GM21737 (cell line): ENCODE data around the gene PPIL4.
"Not testable (repeated sequence)": the region's sequence is repeated elsewhere in the genome, so short reads cannot be mapped to it uniquely, and the experiment has no call there.

Experiments used
- ATAC-seq: cut with Tn5 transposase; IDR thresholded peaks from one replicate; pipeline ENCODE4 v1.9.1; 2021; ENCODE audit warnings: mild to moderate bottlenecking, moderate library complexity; ENCODE audit not compliant: unreplicated experiment

PPIL4 gene

GRCh38 chr6:149462712-149463111 lies 83.1 kb downstream of the PPIL4 start:
- not testable (repeated sequence) for ATAC-seq

- ATAC-seq: no peak
Observed at GRCh38 chr6:149461670-149462069, 84.2 kb downstream of the PPIL4 start.

GRCh38 chr6:149460249-149460648 lies 85.6 kb downstream of the PPIL4 start:
- ATAC-seq: not testable (repeated sequence)

GRCh38 chr6:149459761-149460160 lies 86.1 kb downstream of the PPIL4 start:
- ATAC-seq: no peak

GRCh38 chr6:149458806-149459205 lies 87.0 kb downstream of the PPIL4 start:
- ATAC-seq: no peak

- ATAC-seq: no peak
Observed at GRCh38 chr6:149458196-149458595, 87.6 kb downstream of the PPIL4 start.

- ATAC-seq: no peak
Observed at GRCh38 chr6:149457316-149457884, 88.4 kb downstream of the PPIL4 start.

- no peak for ATAC-seq
Observed at GRCh38 chr6:149456311-149457021, 89.4 kb downstream of the PPIL4 start.

- no peak for ATAC-seq
Observed at GRCh38 chr6:149455031-149455732, 90.7 kb downstream of the PPIL4 start.
